H1 (cell line): ENCODE measurements around the gene DDX55. TPM values are rescaled to one million over a fixed set of nuclear protein-coding genes. Genes with fewer than 3 reads are reported as not detected.

ENCODE experiments used
- CTCF ChIA-PET: fragments of 300-600 bp; sonication (Branson Sonifier 250); formaldehyde crosslinking; loops from one replicate; lab custom pipeline; 2021; ENCODE audit not compliant: partially characterized antibody; lab: Charles Lee
- POLR2A ChIA-PET: fragments of 300-600 bp; sonication (Branson Sonifier 250); formaldehyde crosslinking; loops from one replicate; lab custom pipeline; 2021; ENCODE audit warnings: inconsistent platforms; ENCODE audit not compliant: partially characterized antibody; lab: Charles Lee
- DNase-seq, 2 experiments: peaks; one replicate each; pipeline versions ENCODE4 v3.0.0 to v3.0.0-alpha.2; 2010 to 2022; ENCODE audit warnings: low spot score in 2 of 2, low read depth in 1 of 2, mixed read lengths in 1 of 2
- FAIRE-seq: peaks from 2 replicates; lab custom pipeline; 2011; peaks lifted over from hg19 to GRCh38; lab: Jason Lieb, UNC
- H2AFZ ChIP-seq: 2 replicates; pipeline ENCODE4 v1.8.1; 2012; ENCODE audit warnings: low read length, inconsistent platforms
- H2AK5ac ChIP-seq: 2 replicates; pipeline ENCODE4 v1.6.1; 2013; ENCODE audit warnings: low read depth, low read length
- H2BK120ac ChIP-seq: replicated peaks from 2 replicates; pipeline ENCODE3; 2013; ENCODE audit warnings: low read depth, low read length, inconsistent platforms
- H2BK12ac ChIP-seq: 2 replicates; pipeline ENCODE4 v1.6.1; 2013; ENCODE audit warnings: low read depth, low read length
- H2BK15ac ChIP-seq: 2 replicates; pipeline ENCODE4 v1.6.1; 2013; ENCODE audit warnings: low read length
- H2BK20ac ChIP-seq: 2 replicates; pipeline ENCODE4 v1.6.1; 2013; ENCODE audit warnings: low read length
- H2BK5ac ChIP-seq: 2 replicates; pipeline ENCODE4 v1.6.1; 2013; ENCODE audit warnings: low read depth, low read length
- H3K14ac ChIP-seq: 2 replicates; pipeline ENCODE4 v1.6.1; 2013; ENCODE audit warnings: inconsistent platforms; ENCODE audit not compliant: insufficient read length
- H3K18ac ChIP-seq: 2 replicates; pipeline ENCODE4 v1.6.1; 2013; ENCODE audit warnings: low read length; ENCODE audit errors: extremely low read depth
- H3K23ac ChIP-seq: 2 replicates; pipeline ENCODE4 v1.6.1; 2013; ENCODE audit warnings: inconsistent platforms; ENCODE audit not compliant: insufficient read length
- H3K23me2 ChIP-seq: 2 replicates; pipeline ENCODE4 v1.6.1; 2013; ENCODE audit warnings: low read depth, low read length
- H3K27ac ChIP-seq: 2 replicates; pipeline ENCODE4 v1.6.1; 2011; ENCODE audit warnings: low read depth, low read length, inconsistent platforms
- H3K27me3 ChIP-seq, 4 experiments: replicated peaks in 1 of 4; 1 replicate in 1 of 4; 2 replicates in 3 of 4; pipeline versions ENCODE4 v1.6.1 to v1.8.1; 2011 to 2013; ENCODE audit warnings: low read length in 3 of 4, mild to moderate bottlenecking in 3 of 4, inconsistent platforms in 2 of 4, mixed read lengths in 2 of 4, moderate library complexity in 1 of 4; ENCODE audit not compliant: control insufficient read depth in 3 of 4, insufficient read depth in 3 of 4; ENCODE audit errors: extremely low read depth in 1 of 4
- H3K36me3 ChIP-seq, 4 experiments: 2 replicates each; pipeline versions ENCODE4 v1.6.1 to v1.8.1; 2011 to 2013; ENCODE audit warnings: mild to moderate bottlenecking in 4 of 4, low read length in 3 of 4, moderate library complexity in 2 of 4, control low read depth in 1 of 4, inconsistent platforms in 1 of 4; ENCODE audit not compliant: insufficient read depth in 4 of 4, control insufficient read depth in 2 of 4
- H3K4ac ChIP-seq: replicated peaks from 2 replicates; pipeline ENCODE3; 2013; ENCODE audit warnings: low read length, low read depth, mixed read lengths, inconsistent platforms; ENCODE audit not compliant: insufficient read length
- H3K4me1 ChIP-seq, 4 experiments: replicated peaks in 1 of 4; 1 replicate in 1 of 4; 2 replicates in 3 of 4; pipeline versions ENCODE4 v1.6.1 to v1.8.1; 2011 to 2013; ENCODE audit warnings: low read length in 3 of 4, inconsistent platforms in 2 of 4, mixed read lengths in 1 of 4; ENCODE audit not compliant: insufficient read depth in 4 of 4, control insufficient read depth in 3 of 4
- H3K4me2 ChIP-seq, 2 experiments: 2 replicates each; pipeline versions ENCODE4 v1.6.1 to v1.8.1; 2011 to 2013; ENCODE audit warnings: low read depth in 2 of 2, low read length in 2 of 2, control low read depth in 1 of 2, inconsistent platforms in 1 of 2, mild to moderate bottlenecking in 1 of 2; ENCODE audit not compliant: insufficient read depth in 1 of 2
- H3K4me3 ChIP-seq, 4 experiments: fragments of 200-600, 300-600 bp in 1 of 4; sonication (generic), shearing (Covaris generic), sonication (Bioruptor Twin) in 1 of 4; 2 replicates each; pipeline versions ENCODE4 v1.5.1 to v1.8.1; 2011 to 2016; ENCODE audit warnings: low read length in 4 of 4, low read depth in 3 of 4, control low read depth in 2 of 4, inconsistent platforms in 2 of 4, mild to moderate bottlenecking in 2 of 4, mixed read lengths in 1 of 4, moderate library complexity in 1 of 4; ENCODE audit not compliant: insufficient read depth in 2 of 4; ENCODE audit errors: extremely low read depth in 1 of 4
- H3K56ac ChIP-seq: replicated peaks from 2 replicates; pipeline ENCODE3; 2013; ENCODE audit warnings: low read depth, mild to moderate bottlenecking, mixed read lengths, low read length, inconsistent platforms; ENCODE audit not compliant: insufficient read length
- H3K79me1 ChIP-seq: 2 replicates; pipeline ENCODE4 v1.6.1; 2013; ENCODE audit warnings: low read depth, low read length, control low read depth
- H3K79me2 ChIP-seq, 2 experiments: 2 replicates each; pipeline versions ENCODE4 v1.6.1 to v1.8.1; 2012 to 2013; ENCODE audit warnings: low read length in 2 of 2, mild to moderate bottlenecking in 2 of 2, inconsistent platforms in 1 of 2; ENCODE audit not compliant: insufficient read depth in 2 of 2, control insufficient read depth in 1 of 2
- H3K9ac ChIP-seq, 4 experiments: replicated peaks in 1 of 4; 1 replicate in 1 of 4; 2 replicates in 3 of 4; pipeline versions ENCODE4 v1.6.1 to v1.8.1; 2011 to 2013; ENCODE audit warnings: low read depth in 3 of 4, low read length in 3 of 4, control low read depth in 2 of 4, mild to moderate bottlenecking in 2 of 4, moderate library complexity in 2 of 4, inconsistent platforms in 1 of 4; ENCODE audit errors: extremely low read depth in 1 of 4
- H3K9me3 ChIP-seq, 2 experiments: 2 replicates each; pipeline versions ENCODE4 v1.6.1 to v1.8.1; 2012 to 2013; ENCODE audit warnings: mild to moderate bottlenecking in 2 of 2, moderate library complexity in 2 of 2, control low read depth in 1 of 2, inconsistent platforms in 1 of 2, low read depth in 1 of 2, low read length in 1 of 2, mixed read lengths in 1 of 2; ENCODE audit not compliant: insufficient read depth in 2 of 2
- H4K20me1 ChIP-seq, 2 experiments: replicated peaks in 1 of 2; 2 replicates each; pipeline versions ENCODE3 to v1.8.1; 2011 to 2013; ENCODE audit warnings: inconsistent platforms in 2 of 2, low read length in 2 of 2, mild to moderate bottlenecking in 1 of 2; ENCODE audit not compliant: insufficient read depth in 2 of 2, control insufficient read depth in 1 of 2
- H4K5ac ChIP-seq: 2 replicates; pipeline ENCODE4 v1.6.1; 2013; ENCODE audit warnings: low read length, low read depth, mixed read lengths, inconsistent platforms; ENCODE audit not compliant: insufficient read length
- H4K8ac ChIP-seq: 2 replicates; pipeline ENCODE4 v1.8.0; 2013; ENCODE audit warnings: mild to moderate bottlenecking, moderate library complexity, low read length, inconsistent platforms; ENCODE audit not compliant: insufficient read depth; ENCODE audit errors: extremely low read depth
- H4K91ac ChIP-seq: replicated peaks from 2 replicates; pipeline ENCODE3; 2013; ENCODE audit warnings: low read length, mixed read lengths, inconsistent platforms; ENCODE audit not compliant: insufficient read length
- BCL11A ChIP-seq, 2 experiments: IDR thresholded peaks; one replicate each; pipeline ENCODE4 v1.6.1; 2011; ENCODE audit warnings: low read depth in 2 of 2, low read length in 2 of 2, mild to moderate bottlenecking in 2 of 2
- BRCA1 ChIP-seq: IDR thresholded peaks from 2 replicates; pipeline ENCODE4 v1.6.1; 2012; ENCODE audit warnings: low read depth, low read length, improper control_type of control experiment
- CBX5 ChIP-seq: fragments of 300-800, 300-1000 bp; sonication (generic); IDR thresholded peaks from 2 replicates; pipeline ENCODE4 v1.7.1; 2016; ENCODE audit warnings: antibody characterized with exemption, low read length, low read depth
- KDM5A ChIP-seq: fragments of 200-600 bp; IDR thresholded peaks from 2 replicates; pipeline ENCODE4 v1.7.1; 2012; ENCODE audit warnings: mild to moderate bottlenecking, low read length, inconsistent platforms, mixed read lengths
- NANOG ChIP-seq: IDR thresholded peaks from 2 replicates; pipeline ENCODE4 v1.6.1; 2011; ENCODE audit warnings: low read length, low read depth, mild to moderate bottlenecking, inconsistent platforms; ENCODE audit not compliant: insufficient read depth, poor library complexity, severe bottlenecking
- PHF8 ChIP-seq: fragments of 200-600 bp; sonication (generic); conservative IDR thresholded peaks from 2 replicates; pipeline ENCODE4 v1.7.1; 2012; ENCODE audit warnings: low read depth, mild to moderate bottlenecking, inconsistent platforms, low read length, moderate library complexity
- POLR2A ChIP-seq, 2 experiments: IDR thresholded peaks; 1 replicate in 1 of 2; 2 replicates in 1 of 2; pipeline ENCODE4 v1.6.1; 2011; ENCODE audit warnings: low read depth in 2 of 2, low read length in 2 of 2, mild to moderate bottlenecking in 2 of 2; ENCODE audit errors: control extremely low read depth in 1 of 2
- POLR2AphosphoS5 ChIP-seq: IDR thresholded peaks from 2 replicates; pipeline ENCODE4 v1.6.1; 2011; ENCODE audit warnings: low read depth, low read length
- SIN3A ChIP-seq, 2 experiments: IDR thresholded peaks in 1 of 2; conservative IDR thresholded peaks in 1 of 2; 2 replicates each; pipeline ENCODE4 v1.6.1; 2011 to 2012; ENCODE audit warnings: low read length in 2 of 2, improper control_type of control experiment in 1 of 2, low read depth in 1 of 2, mild to moderate bottlenecking in 1 of 2
- SIRT6 ChIP-seq: IDR thresholded peaks from one replicate; pipeline ENCODE4 v1.7.1; 2012; ENCODE audit warnings: low read length, inconsistent platforms
- USF2 ChIP-seq: IDR thresholded peaks from 2 replicates; pipeline ENCODE4 v1.6.1; 2011; ENCODE audit warnings: low read length, improper control_type of control experiment
- WGBS, 2 experiments: shearing (Covaris generic) in 1 of 2; methylation state at CpG; one replicate each; pipeline versions ENCODE4 v1.1.6 to v1.1.7; 2013 to 2015; ENCODE audit warnings: low lambda C conversion rate in 2 of 2, mixed read lengths in 2 of 2, inconsistent platforms in 1 of 2, low coverage in 1 of 2, missing lambda C conversion rate in 1 of 2; ENCODE audit not compliant: insufficient replicate concordance in 2 of 2, insufficient coverage in 1 of 2, insufficient read length in 1 of 2; ENCODE audit errors: extremely low coverage in 1 of 2, missing lambda C conversion rate in 1 of 2; 5-methylcytosine and 5-hydroxymethylcytosine counted together
- polyA plus RNA-seq, 7 experiments: library from polyadenylated mRNA; depleted of rRNA in 3 of 7; stranded (reverse) in 5 of 7; unstranded in 2 of 7; fragments of >200 nt in 5 of 7; fragments of 200-250 nt in 2 of 7; gene quantifications; 1 replicate in 5 of 7; 2 replicates in 1 of 7; 4 replicates in 1 of 7; pipeline versions ENCODE4 v1.2.1 to v1.2.3, GENCODE V29; 2011 to 2013; ENCODE audit warnings: missing spikeins in 2 of 7, mixed read lengths in 2 of 7
- total RNA-seq: library from RNA; stranded (reverse); fragmentation: NEBNext Ultra II Directional; extraction: Animal tissue kit (Norgen Biotek cat#: 25700); gene quantifications from 2 replicates; pipeline ENCODE4 v1.2.1, GENCODE V29; 2021

DDX55 gene
- total and polyA plus RNA-seq, 2 of the 8 experiments (the other 6 are each of a cell fraction or from before 2014, with no cell fraction given): 25.8 to 37.7 TPM

- no peak overlapping the region for H3K4ac ChIP-seq
- H3K9ac ChIP-seq: no peak overlapping the region
- no peak overlapping the region for H2BK15ac ChIP-seq
- no peak overlapping the region for H2AFZ ChIP-seq
- H3K4me3 ChIP-seq: no peak overlapping the region
- no peaks in the 10 kb centered on the region for H3K27me3 ChIP-seq
- no peak overlapping the region for H2BK20ac ChIP-seq
- H3K79me2 ChIP-seq: no peaks in the 10 kb centered on the region
- FAIRE-seq: no peak
- H3K79me1 ChIP-seq: no peaks in the 10 kb centered on the region; the same call in 1 of the 2 replicates
- 88% methylated on average over 15 of the region's 15 CpGs; no CpG with 5 or more reads in 1 of the 2 experiments for WGBS, 2 experiments
- no peak overlapping the region for H4K91ac ChIP-seq
- H2BK5ac ChIP-seq: no peak overlapping the region
- H3K9me3 ChIP-seq: no peaks in the 10 kb centered on the region
- H4K8ac ChIP-seq: no peak overlapping the region
- ChIA-PET POLR2A (interaction anchor here (0.6 to 2.8 kb wide), 11 partner anchors 8 to 288 kb away, joined by 3 to 10 read pairs (median 4); partner anchors contain the start of gene DDX55), CTCF (interaction anchor here (0.7 to 1.2 kb wide), 5 partner anchors 11 to 212 kb away, joined by 3 to 6 read pairs (median 3); no protein-coding TSS in a partner anchor)
- H3K27ac ChIP-seq: no peak overlapping the region
- no peak for DNase-seq
- no peak overlapping the region for H3K23ac ChIP-seq
- no peaks in the 10 kb centered on the region for H3K4me1 ChIP-seq
- H3K4me2 ChIP-seq: no peak overlapping the region
- no peak overlapping the region for H3K14ac ChIP-seq
- peaks cover 31 to 76% (median 62%) of the 10 kb centered on the region in 4 experiments for H3K36me3 ChIP-seq
- H3K23me2 ChIP-seq: no peaks in the 10 kb centered on the region
- H3K56ac ChIP-seq: no peak overlapping the region
- no peak overlapping the region for H3K18ac ChIP-seq
- no peak overlapping the region for H4K5ac ChIP-seq
- H4K20me1 ChIP-seq: peaks cover 2 to 7% of the 10 kb centered on the region in 2 experiments
- H2AK5ac ChIP-seq: no peak overlapping the region
- no peak overlapping the region for H2BK12ac ChIP-seq
- no peak overlapping the region for H2BK120ac ChIP-seq
- TF ChIP-seq POLR2AphosphoS5 (0 out of 2 replicates have a peak, but pooled peaks have one; percentile 23), PHF8 (no peak), NANOG (no peak), POLR2A (IDR thresholded peaks at IDR 0.05; ENCODE audit: control extremely low read depth in 1 of 2, low read depth in 2 of 2, low read length in 2 of 2) (peak in 1 of 2 experiments; percentile 15; a peak in 1 of 3 replicates), SIRT6 (no peak), BCL11A (IDR thresholded peaks at IDR 0.05; ENCODE audit: low read depth in 2 of 2, low read length in 2 of 2) (no peak), KDM5A (no peak), CBX5 (no peak), USF2 (no peak), SIN3A (conservative IDR thresholded peaks at IDR 0.05 in 1 of 2, IDR thresholded peaks at IDR 0.05 in 1 of 2; ENCODE audit: low read depth in 1 of 2, low read length in 2 of 2) (no peak), BRCA1 (no peak)
These were observed 20.0 kb downstream of the DDX55 start for GRCh38 chr12:123621619-123622530.
